HUDEP-2 (cell line): ENCODE results near the gene RAB3GAP2.
"Not testable (repeated sequence)": the region's sequence is repeated elsewhere in the genome, so short reads cannot be mapped to it uniquely, and the experiment has no call there.

Source experiments
- DNase-seq, 76 experiments: peaks; one replicate each; lab custom pipeline; 2025; ENCODE audit not compliant: unreplicated experiment in 76 of 76; lab: John Stamatoyannopoulos, UW

Gene RAB3GAP2

DNA sequence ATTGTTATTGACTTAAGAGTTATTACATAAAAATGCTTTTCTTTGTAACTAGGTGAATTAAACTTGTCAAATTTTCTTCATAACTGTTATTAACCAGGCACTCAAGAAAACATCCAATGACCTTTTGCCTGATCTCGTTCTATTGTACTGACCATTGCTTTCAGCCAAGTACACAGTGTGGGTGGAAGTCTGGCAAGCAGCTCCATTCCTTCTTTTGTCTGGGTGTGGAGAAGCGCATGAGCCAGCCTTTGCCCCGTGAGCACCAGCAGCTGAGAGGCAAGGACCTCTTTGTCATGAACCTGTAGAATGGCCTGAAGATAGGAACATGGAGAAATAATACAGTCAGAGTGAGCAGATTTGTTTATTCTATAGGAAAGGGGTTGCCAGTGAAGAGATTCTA lies 120.8 kb downstream of the RAB3GAP2 start:
- DNase-seq, result no peak

DNA sequence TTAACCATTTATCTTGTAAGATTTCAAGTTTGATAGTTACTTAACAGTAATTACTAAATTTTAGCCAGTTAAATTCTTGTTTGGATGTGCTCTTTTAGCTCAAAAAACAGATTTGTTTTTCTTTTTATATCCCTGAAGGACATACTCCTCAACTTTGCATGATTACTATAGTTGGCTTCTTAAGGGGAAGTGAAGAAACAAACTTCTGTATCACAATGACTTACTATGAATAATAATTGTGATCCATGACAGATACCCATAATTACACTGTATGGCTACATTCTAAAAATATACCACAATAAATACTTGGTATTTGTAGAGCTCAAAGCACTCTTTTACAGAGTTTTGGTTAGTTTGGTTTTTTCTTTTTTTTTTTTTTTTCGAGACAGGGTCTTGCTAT lies 122.5 kb downstream of the RAB3GAP2 start:
- DNase-seq, result no peak

DNA sequence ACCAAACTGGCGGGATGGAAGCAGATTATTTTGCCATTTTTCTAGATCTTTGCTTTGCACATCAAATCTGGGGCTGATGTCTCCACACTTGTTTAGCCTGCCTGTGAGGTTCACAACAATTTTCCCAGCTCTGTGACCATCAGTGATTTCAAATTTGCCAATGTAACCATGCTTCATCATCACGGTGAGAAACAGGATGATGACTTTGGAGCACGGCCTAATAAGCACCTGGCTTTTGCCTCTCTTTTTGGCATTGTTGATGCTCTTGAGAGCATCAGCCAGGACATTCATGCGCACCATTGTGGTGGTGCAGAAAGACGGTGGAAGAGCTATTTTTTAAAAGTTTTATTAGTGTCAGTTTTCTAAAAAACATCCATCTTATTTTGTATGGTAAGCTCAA lies 128.2 kb downstream of the RAB3GAP2 start:
- DNase-seq, result no peak

DNA sequence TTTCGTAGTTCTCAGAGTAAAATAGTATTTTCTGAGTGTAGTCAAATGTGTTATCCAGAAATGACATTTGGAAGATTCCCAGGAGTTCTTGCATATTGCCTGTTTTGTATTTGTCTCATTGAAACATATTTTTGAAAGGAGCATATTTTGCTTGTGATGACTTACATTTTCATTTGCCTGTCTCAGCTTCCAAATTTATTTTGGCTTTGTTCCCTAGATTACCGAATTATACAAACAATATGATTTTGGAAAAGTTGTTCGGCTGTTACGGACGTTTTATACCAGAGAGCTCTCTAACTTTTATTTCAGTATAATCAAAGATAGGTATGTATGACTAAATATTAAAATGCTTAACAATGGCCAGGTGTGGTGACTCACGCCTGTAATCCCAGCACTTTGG lies 132.3 kb downstream of the RAB3GAP2 start:
- no peak for DNase-seq

DNA sequence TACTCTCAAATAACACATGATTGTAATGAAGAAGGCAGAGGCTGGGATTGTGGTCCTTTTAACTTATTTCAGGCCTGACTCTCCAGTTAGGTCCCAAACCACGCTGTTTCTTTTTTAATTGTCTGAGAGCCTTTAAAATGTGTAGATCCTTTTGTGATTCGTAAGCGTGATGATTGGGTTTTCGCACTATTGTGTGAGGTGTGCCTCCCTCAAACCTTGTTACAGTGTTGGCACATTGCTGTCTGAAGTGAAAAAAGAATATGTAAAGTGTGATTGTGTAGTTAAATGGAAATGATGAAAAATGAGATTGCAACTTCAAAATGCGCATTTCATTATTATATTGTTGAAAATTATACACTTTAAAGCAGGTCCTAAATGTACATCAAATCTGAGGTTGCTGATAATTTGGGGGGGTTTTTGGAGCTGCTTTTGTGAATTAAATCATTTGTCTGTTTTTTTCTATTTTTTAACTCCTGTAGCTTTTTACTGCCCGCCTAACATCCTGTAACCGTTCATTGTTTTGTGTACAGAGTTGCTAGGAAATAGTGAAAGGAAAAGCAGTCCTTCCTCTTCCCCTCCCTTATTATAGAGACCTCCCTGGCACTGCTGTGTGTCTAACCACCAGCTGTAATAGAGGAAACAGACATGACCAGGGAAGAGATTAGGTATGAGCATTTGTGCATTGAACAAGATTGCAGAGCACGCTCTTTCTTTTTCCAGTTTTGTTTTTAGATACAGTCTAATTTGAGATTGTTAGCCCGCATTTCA lies 135.1 kb downstream of the RAB3GAP2 start:
- no peak for DNase-seq

DNA sequence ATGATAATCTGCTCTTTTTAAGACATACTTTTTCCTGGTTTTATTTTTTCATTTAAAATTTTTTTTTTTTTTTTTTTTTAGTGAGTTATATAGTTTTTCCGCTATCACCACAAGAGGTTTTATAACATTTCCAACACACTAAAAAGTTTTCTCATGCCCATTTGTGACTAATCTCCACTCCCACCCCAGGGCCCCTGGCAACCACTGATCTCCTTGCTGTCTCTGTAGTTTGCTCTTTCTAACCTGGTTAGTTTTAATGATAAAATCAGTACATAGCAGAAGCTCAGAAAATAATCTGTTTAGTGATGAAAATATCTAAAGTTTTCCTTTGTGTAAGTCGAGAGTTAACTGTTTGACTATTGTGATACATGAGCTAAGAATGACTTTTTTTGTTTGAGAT lies 136.5 kb downstream of the RAB3GAP2 start:
- DNase-seq, result no peak

DNA sequence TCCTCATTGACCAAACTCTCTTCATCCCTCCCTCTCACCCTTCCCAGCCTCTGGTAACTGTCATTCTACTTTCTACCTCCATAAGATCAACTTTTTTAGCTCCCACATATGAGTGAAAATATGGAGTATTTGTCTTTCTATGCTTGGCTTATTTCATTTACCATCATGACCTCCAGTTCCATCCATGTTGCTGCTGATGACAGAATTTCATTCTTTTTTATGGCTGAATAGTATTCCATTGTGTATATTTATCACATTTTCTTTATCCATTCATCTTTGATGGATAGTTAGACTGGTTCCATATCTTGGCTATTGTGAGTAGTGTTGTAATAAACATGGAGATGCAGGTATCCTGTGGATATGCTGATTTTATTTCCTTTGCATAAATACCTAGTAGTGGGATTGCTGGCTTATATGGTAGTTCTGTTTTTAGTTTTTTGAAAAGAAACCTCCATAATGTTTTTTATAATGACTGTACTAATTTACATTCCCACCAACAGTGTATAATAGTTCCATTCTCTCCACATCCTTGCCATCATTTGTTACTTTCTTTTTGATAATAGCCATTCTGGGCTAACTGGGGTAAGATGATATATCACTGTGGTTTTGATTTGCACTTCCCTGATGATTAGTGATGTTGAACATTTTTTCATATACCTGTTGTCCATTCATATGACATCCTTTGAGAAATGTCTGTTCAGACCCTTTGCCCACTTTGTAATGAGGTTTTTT lies 142.6 kb downstream of the RAB3GAP2 start:
- no peak for DNase-seq

DNA sequence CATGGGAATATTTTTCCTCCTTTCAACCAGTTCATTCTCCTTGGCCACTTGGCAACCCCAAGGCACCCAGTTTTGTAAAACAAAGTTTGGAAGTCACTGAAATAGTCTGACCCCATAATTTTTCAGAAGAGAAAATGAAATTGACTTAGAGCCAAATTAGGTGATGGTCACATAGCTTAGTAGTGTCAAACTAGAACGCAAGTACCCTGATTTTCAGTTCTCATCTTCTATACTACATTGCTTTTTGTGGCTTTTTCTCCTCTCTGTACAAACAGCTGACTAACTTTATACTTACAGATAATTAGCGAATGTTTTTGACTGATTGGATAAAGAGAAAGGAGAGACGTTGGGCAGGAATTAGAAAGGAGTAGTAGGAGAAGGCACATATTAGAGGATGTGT lies 145.2 kb downstream of the RAB3GAP2 start:
- no peak for DNase-seq

DNA sequence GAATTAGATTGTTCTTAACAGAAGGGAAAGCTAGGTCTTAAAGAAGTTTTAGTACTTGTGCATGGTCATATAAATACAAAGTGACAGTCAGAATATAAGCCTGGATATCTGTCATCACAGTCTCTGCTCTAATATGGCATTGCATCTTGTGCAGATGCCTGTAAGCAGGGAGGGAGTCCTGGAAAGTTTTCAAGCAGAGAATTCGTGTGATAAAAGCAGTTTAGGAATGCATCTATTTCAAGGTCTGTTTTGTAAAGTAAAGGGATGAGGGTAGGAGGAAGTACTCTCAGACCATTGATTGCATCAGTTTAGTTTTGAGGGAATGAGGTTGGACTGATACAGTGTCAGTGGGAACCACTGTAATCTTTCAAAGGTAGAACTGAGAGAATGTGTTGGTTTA lies 147.7 kb downstream of the RAB3GAP2 start:
- no peak for DNase-seq

DNA sequence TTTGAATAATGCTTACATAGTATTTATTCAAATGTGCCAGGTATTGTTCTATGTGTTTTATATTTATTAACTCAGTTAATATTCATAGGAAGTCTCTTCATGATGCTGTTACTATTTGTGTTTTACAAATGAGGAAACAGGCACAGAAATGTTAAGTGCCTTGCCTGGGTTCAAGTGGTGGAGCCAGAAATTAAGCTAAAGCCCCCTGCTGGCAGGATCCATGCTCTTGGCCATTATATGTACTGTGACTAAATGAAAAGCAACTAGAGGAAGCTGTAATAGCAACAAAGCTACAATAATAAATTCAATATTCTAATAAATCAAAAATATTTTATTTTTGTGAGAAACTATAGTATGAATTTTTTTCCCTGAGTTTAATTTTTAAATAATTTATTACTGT lies 148.4 kb downstream of the RAB3GAP2 start:
- DNase-seq, result peak in 25 of 76 experiments; percentile 1 to 30 (median 4)

DNA sequence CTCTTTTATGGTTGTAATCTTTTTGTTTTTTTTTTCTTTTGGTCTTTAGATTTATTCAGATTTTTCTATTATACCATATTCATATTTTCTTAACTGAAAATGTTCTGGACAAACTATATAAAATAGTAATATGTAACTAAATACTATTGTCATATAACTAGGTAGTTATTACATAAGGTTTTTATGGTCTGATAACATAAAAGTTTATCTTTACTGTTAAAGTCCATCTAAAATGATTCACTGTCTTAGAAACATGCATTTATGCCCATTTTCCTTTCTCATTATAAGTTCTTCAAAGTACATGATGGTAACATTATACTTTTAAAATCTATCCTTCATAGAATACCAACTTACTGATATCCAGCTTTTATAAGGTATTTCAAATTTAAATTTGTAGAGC lies 149.2 kb downstream of the RAB3GAP2 start:
- no peak for DNase-seq

DNA sequence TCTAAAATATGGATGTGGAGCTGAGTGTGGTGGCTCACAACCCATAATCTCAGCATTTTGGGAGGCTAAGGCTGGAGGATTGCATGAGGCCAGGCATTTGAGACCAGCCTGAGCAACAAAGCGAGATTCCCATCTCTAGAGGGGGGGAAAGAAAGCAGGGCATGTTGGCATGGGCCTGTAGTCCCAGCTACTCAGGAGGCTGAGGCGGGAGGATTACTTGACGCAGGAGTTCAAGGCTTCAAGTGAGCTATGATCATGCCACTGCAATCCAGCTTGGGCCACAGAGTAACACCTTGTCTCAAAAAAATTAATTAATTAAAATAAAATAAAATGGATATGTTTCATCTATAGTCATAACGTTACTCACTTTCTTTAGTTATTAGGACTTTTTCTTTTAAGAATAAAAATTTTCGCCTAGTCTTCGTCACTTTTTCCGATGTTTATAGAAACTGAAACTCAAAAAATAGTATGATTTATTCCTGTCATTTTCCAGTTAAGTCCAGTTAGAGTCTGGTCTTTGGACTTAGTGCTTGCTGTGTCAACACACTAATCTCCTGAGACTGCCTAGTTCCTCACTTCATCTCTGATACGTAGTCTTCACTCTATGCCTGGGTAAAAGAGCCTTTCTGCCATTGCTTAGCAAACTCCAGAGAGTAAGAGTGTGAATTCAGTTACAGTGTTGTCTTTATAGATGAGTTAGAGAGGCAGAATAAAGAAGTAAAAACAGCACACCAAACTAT lies 150.3 kb downstream of the RAB3GAP2 start:
- no peak for DNase-seq

DNA sequence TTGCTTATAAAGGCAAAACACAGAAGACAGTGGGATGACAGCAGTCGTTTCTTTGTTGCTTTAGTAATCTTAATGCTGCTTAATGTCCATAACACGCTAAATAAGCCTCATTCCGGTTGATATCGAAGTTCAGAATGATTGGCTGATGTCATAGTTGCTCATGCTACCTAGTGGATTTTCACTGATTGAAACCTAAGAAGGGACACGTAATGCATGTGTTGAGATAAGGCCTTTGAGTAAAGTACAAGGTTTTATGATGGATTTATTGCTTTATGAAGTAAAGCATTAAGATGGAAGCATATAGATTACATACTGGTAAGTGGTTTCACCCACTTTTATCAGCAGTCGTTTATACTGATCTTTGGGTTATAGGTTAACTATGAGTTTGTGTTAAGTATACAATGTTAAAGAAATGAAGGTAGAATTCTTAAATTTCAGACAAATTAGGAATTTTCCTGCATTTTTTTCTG lies 153.2 kb downstream of the RAB3GAP2 start:
- DNase-seq, result no peak

DNA sequence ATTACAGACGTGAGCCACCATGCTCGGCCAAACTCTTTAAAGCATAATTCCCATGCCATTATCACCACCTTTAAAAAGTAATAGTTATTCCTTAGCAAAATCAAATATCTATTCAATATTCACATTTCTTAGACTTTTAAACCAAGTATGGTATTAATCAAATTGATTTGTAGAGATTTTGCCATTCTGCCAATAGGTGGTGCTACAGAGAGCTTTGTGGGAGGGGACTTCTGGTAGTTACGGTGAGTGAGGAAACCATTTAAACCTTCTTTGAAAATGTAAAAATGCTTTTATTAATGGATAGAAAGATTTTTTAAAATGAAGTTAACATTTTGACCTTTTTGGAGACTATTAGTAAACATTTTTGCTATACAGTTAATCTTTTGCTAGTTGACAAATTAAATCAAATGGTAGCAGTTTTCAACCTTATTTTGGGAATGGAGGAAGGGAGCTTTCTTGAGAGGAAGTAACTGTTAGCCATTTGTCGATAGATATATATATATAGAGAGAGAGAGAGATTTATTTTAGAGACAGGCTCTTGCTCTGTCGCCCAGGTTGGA lies 159.0 kb downstream of the RAB3GAP2 start:
- peak in 13 of 76 experiments; percentile 7 to 39 (median 16) for DNase-seq

DNA sequence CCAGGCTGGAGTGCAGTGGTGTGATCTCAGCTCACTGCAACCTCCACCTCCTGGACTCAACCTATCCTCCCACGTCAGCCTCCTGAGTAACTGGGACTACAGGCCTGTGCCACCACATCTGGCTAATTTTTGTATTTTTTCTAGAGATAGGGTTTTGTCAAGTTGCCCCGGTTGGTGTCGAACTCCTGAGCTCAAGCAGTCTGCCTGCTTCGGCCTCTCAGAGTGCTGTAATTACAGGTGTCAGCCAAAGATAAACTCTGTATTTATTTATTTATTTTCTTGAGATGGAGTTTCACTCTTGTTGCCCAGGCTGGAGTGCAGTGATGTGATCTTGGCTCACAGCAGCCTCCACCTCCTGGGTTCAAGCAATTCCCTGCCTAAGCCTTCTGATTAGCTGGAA lies 159.7 kb downstream of the RAB3GAP2 start:
- not testable (repeated sequence) for DNase-seq

DNA sequence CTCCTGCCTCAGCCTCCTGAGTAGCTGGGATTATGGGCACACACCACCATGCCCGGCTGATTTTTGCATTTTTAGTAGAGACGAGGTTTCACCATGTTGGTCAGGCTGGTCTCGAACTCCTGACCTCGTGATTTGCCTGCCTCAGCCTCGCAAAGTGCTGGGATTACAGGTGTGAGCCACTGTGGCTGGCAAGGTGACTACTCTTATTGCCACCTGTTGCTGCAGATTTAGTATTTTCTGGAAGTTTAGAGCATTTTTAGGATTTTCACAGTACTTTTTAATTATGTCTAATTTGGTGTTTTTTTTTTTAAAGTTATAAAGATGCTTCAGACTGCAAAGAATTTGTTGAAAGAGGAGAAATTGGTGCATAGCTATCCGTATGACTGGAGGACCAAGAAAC lies 161.8 kb downstream of the RAB3GAP2 start:
- not testable (repeated sequence) for DNase-seq

DNA sequence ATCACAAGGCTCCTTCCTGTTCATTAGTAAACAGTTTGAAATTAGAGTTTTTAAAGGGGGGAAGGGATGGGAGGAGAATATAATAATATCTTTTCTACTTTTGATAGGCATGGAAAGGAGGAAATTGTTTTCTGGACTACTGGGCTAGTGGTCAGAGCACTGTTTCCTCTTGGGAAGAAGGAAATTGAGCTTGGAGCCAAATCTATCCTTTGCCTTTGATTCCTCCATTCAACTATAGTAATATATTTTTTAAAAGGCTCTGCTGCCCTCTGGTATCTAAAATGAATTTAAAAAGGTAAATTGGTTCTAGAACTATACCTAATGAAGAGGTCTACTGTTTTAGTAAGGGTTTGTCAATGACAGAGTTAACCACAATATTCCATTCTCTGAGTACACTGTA lies 172.4 kb downstream of the RAB3GAP2 start:
- no peak for DNase-seq
